ENCODE measurements around the gene LTN1. TPM values are rescaled to one million over a fixed set of nuclear protein-coding genes. Genes with fewer than 3 reads are reported as not detected.
"Not testable (repeated sequence)": the region's sequence is repeated elsewhere in the genome, so short reads cannot be mapped to it uniquely, and the experiment has no call there.

LTN1 gene, protein sequence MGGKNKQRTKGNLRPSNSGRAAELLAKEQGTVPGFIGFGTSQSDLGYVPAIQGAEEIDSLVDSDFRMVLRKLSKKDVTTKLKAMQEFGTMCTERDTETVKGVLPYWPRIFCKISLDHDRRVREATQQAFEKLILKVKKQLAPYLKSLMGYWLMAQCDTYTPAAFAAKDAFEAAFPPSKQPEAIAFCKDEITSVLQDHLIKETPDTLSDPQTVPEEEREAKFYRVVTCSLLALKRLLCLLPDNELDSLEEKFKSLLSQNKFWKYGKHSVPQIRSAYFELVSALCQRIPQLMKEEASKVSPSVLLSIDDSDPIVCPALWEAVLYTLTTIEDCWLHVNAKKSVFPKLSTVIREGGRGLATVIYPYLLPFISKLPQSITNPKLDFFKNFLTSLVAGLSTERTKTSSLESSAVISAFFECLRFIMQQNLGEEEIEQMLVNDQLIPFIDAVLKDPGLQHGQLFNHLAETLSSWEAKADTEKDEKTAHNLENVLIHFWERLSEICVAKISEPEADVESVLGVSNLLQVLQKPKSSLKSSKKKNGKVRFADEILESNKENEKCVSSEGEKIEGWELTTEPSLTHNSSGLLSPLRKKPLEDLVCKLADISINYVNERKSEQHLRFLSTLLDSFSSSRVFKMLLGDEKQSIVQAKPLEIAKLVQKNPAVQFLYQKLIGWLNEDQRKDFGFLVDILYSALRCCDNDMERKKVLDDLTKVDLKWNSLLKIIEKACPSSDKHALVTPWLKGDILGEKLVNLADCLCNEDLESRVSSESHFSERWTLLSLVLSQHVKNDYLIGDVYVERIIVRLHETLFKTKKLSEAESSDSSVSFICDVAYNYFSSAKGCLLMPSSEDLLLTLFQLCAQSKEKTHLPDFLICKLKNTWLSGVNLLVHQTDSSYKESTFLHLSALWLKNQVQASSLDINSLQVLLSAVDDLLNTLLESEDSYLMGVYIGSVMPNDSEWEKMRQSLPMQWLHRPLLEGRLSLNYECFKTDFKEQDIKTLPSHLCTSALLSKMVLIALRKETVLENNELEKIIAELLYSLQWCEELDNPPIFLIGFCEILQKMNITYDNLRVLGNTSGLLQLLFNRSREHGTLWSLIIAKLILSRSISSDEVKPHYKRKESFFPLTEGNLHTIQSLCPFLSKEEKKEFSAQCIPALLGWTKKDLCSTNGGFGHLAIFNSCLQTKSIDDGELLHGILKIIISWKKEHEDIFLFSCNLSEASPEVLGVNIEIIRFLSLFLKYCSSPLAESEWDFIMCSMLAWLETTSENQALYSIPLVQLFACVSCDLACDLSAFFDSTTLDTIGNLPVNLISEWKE (N-terminal part only)
- 18.6 TPM for polyA plus RNA-seq (ENCODE audit: insufficient read length)

DNA sequence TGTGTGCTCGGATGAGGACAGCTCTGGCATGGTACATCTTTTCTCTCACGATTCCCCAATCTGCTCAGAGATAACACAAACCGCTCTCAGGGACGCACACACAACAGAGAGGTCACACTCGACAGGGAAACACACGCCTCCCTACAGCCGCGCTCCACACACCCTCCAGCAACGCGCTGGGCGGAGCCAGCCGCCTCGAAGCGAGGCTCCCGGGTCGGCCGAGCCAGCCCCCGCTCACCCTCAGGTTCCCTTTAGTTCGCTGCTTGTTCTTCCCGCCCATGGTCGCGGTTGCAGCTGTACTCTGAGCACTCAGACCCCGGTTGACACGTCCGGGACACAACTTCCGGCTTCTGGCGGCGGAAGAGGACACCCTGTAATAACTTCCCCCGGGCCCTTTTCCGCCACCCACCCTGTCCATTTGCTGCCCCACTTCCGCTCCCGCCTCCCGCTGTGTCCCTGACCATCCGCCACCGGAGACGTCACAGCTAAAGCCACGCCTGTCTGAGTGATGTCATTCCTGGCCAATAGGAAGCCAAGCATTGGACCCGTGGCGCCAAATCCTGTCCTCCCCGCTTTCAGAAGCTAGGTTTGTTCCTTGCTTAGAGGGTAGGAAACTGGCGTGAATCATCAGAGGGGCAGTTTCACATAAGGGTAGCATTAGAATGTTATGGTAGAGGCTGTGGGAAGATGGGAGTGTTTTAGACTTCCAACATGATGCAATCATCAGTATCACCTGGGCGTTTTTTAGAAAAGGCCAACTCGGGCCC is at the start of gene LTN1:
TSS of gene LTN1 (minus strand) at position 352 of the 767 bp plus-strand sequence. CDS start at position 280, 72 bp downstream.
- DNase-seq: peak; percentile 99

DNA sequence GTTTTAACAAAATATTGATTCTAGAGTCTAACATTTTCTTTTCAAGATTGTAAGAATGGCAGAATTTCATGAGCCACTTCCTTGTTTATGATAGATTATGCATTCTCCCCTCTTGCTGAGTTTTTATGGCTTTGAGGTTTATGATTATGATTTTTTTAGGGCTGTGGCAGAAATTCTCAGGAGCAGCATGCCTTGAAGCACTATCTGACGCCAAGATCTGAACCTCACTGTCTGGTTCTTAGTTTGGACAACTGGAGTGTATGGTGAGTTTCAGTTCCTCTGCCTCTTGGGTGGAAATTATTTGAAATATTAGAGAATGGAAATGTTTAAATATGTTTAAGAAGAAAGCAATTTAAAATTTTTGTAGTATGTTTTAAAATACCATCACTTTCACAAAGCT is 42.0 kb upstream of the LTN1 start:
- no peak for DNase-seq

DNA sequence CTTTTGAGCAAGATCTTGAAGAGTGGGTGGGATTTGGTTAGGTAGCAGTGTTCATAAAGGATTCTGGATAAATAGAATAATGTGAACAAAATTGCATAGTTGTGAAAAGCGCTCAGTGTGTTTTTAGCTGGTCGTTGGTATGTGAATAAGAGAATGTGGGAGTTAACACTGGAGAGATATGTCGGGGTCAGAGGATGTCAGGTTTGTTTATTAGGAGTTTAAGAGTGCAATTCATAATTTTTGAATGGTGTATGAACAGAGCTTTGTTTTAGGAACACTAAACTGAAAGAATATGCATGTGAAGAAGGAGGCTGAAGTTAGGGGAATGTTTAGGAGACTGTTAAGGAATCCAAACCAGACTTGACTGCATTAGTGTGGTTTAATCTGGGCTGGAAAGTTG is 41.2 kb upstream of the LTN1 start:
- no peak for DNase-seq

DNA sequence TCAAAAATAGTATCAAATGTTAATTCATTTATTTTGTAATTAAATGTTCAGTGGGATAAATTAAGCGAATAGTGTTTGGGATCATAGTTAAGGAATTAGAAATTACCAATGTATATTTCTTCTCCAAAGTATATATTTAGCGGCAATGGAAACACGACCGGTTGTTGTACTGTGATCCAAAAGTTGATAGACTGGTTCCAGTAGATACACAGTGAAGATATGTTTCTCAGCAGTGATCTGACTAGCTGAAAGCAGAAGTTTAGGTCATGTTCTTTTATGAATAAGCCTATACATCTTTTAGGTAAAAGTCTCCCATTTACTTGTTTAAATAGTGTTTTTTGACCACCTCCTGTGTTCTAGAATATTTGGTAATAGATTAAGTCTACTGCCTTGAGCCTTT is 40.6 kb upstream of the LTN1 start:
- no peak for DNase-seq

DNA sequence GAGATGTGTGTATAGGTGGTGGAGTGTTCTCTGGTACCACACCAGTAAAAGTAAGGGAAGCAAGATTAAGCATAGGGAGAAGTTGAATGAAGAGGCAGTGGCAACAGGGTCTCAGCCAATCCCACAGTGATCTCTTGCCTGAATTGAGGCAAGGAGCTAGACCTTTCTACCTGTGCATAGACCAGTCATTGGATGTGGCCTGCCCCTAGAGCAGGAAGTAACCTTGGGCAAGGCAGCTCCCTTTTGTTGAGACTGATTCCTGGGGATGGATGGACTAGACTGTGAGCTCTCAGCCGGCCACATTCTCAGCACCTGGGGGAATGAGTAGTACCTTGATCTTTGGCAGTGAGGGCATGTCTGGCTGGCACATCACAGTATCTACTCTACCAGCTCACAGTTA is 38.2 kb upstream of the LTN1 start:
- no peak for DNase-seq

DNA sequence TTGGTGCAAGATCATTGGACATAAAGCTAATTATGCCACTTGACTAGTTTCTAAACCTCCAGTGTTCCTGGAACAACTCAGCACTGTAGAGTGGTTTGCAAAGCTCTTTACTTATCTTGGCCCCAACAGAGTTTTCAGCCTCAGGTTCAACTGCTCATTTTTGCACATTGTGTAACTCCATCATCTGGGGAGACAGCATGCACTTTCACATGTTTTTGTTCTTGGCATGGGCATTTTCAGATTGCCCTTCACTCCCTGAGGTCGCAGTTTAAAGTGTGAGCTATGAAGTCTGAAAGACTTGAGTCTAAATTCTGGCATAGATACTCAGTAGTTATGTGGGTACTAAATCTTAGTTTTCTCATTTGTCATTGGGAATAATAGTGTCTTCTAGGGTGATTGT is 36.8 kb upstream of the LTN1 start:
- no peak for DNase-seq

DNA sequence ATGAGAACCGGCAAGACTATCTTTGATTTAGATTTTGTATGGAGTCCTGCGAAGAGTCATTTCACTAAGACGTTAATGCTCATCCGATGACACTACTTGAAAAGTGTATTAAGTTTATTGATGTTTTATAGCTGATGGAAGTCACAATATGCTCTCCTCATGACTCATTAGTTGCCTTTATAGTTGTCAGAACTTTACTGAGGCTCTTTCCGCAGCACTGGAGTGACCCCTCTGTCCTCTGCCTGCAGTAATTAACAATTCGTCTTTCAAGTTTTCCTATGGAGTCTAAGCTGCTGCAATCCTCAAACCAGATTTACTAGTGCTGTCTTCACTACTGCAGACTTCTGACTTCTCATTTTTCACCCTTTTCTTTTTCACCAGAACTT is 32.6 kb upstream of the LTN1 start:
- no peak for DNase-seq

DNA sequence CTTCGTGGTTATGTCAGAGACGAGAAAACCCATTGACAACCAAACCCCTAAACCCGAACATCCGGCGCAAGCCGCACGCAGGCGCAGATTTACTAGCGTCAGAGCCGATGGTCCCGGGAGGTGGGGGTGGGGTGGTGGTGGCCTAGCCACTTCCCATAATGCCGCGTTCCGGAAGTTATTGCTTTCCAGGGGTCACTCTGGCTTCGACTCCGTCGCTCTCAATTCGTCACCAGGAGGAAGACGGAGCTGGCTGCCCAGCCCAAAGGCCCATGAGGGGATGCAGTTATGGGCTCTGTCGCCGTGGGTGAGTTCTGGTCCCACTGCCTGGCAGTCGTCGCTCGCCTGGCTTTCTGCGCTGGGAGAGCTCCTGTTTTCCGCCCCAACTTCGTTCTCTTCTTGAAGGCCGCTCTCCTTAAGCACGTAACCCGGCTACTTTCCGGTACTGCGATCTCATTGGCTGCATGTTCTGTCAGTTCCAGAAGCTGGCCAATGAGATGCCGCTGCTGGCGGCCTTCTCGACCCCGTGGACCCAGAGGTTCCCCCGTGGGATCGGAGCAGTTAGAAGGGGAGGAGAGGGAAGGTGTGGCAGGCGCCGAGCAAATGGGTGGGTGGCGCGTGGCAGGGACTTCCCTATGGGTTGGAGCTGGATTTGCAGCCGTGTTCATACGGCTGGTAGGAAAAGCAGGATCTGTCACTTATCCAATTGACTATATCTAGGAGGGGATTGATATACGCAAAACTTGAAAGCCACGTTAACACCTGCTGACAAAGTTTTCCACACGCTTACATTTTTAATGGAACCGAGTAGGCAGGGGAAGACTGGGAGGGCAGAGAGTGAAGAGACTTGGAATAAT is 32.0 kb upstream of the LTN1 start, which contains the start of gene USP16:
TSS of gene USP16 (plus strand) at position 195 of the 854 bp plus-strand sequence. CDS start 3,246 bp downstream, outside the sequence.
- DNase-seq: peak; percentile 99

DNA sequence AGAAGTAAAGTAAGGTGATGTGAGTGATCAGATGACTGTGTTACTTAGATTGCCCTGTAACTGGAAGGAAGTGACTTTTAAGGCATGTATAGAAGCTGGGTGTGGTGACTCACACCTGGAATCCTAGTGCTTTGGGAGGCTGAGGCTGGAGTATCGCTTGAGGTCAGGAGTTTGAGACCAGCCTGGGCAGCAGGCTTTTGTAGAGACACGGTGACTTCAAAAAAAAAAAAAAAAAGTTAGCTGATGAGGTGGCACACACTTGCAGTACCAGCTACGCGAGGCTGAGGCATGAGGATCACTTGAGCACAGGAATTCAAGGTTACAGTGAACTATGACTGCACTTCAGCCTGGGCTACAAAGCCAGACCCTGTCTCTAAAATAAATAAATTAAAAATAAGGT is 29.5 kb upstream of the LTN1 start:
- DNase-seq: no peak

DNA sequence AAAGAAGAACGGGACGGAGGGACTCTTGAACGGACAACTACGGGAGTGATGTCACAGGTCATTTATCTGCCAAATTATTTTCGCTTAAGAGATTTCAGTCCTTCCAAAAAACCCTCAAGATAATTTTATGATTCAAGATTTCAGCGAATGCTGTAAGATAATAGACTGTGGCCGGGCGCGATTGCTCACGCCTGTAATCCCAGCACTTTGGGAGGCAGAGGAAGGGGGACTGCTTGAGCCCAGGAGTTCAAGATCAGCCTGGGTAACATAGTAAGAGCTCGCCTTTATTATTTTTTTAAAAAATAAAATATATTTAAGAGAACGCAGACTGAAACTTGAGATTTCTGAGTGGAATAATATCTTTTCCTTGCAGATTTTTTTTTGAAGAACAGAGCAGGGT is 25.9 kb upstream of the LTN1 start:
- no peak for DNase-seq

DNA sequence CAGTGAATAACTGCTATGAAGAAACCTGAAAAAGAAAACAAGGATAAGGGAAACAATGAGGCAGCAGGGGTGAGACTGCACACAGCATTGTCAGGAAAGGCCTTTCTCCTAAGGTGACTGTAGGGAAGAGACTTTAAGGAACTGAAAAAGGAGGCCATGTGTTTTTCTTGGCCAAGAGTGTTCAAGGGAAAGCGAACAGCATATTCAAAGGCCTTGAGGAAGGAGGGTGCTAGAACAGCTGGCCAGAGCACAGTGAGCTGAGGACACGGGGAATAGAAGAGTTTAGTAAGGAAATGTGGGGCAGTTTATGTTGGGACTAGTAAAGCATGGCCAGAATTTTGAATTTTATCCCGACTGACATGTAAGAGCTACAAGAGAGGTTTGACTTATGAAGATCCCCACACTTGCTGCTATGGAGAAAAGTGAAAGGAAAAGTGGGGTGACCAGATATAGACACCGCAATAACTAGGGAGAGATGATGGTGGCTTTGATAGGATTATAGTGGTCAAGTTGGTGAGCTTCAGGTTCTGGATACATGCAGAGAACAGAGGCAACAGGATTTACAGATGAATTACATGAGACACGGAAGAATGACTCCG is 25.1 kb upstream of the LTN1 start:
- DNase-seq: no peak

DNA sequence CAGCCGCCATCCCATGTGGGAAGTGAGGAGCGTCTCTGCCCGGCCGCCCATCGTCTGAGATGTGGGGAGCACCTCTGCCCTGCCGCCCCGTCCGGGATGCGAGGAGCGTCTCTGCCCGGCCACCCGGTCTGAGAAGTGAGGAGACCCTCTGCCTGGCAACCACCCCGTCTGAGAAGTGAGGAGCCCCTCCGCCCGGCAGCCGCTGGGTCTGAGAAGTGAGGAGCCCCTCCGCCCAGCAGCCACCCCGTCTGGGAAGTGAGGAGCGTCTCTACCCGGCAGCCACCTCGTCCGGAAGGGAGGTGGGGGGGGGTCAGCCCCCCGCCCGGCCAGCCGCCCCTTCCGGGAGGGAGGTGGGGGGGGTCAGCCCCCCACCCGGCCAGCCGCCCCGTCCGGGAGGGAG is 18.6 kb upstream of the LTN1 start:
- not testable (repeated sequence) for DNase-seq

DNA sequence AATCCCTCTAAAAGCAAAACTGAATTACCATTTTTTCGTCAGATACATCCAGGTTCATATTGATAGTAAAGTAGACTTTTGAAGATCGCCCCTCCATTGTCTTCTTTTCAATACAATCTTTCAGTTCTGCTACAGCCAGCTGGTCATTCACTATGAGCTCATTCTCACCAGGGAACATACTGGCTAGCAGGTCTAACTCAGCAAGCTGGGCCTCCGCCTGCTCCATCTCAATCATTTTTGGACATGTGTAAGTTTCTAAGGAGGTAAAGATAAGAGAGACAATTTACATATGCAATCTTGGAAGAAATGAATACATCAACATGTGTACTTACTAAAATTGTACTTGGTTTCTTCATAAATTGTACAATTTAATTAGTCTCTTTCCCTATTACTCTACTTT is 15.7 kb upstream of the LTN1 start:
- DNase-seq: no peak

DNA sequence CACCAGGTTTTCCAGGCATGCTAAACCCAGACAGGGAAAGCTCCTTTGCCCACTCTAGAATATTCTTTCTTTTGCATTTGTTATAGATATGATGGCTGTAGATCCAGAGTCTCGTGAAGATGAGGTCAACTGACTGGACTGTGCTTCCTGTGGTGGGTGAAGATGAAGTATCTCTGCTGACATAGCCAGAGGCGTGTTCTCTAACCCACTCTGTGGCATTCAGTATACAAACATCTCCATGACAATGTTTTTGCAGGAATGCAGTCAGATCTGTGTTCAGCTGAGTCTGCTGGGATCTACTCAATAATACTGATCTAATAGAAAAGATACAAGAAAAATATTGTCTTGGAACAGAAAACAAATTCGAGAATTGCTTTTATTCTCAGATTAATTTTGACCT is 15.1 kb upstream of the LTN1 start:
- DNase-seq: no peak

DNA sequence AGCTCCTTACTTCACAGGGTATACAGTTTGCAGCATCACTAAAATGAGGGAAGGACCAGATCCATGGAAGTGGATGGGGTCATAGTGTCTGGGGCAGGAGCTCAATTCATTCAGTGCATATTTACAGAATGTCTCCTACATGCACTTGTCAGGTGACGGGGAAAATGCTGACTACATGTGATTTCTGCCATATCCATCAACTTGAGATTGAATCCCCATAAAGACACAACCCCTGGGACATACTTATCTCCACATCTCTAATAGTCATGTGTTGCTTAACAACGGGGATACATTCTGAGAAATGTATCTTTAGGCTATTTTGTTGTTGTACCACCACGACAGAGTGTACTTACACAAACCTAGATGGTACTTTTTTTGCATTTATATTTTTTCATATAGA is 14.5 kb upstream of the LTN1 start:
- no peak for DNase-seq

DNA sequence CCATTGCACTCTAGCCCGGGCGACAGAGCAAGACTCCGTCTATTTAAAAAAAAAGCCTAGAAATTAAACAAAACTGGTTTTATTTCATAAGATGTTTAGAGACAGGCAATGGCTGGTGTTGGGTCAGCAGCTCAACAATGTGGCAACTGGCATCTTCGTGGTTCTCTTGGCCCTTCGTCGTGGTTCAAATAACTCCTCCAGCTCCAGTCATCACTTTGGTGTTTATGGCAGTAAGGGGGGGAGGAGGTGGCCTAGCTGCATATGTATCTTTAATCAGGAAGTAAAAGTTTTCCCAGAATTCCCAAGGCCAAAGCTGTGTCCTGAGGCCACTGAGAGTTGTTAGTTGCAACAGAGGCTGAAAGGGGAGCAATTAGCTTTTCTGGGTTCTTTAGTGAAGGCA is 13.0 kb upstream of the LTN1 start:
- no peak for DNase-seq

DNA sequence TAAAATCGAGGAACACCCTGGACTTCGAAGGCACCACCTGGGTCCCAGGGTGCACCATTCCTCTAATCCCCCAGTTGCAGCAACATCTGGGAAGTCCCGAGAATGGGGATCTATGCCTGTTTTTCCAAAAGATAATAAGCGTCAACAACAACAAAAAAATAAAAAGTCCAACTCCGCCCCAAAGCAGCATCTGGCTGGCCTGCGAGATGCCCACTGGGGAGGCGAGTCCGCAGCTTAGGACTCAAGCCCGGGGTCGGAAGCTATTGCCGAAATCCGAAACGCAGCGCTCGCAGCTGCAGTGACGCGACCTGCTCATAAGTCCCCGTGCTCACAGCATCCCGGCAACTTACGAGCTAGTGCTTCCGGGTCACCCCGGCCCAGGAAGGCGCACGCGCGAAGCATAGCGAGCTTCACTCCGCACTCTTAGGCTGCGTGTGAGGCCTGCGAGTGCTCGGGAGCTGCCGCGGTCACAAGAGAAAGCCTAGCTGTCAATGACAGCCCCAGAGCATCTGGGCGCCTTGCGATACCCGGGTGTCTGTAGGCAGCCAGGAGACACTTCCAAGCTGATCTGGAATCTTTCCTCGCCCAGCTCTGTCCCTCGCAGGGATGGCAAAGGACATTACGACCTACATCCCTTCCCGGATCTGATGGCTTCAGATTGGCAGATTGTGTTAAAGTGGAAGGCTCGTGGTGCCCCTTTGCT is 9.9 kb upstream of the LTN1 start:
- peak; percentile 97 for DNase-seq

DNA sequence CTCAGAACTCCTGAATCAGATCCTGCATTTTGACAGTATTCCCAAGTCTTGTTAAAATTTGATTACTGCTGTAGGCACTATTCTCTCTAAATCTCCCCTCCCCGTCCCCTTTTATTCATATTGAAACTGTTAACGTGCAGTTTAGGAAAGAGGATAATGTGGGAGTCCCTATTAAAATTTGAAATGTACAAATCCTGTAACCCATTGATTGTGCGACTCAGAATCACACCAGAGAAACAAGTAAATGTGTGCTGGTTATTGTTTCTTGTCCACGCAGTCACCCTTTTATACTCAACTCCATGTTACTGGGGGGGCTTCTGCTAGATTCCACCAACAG is 584 bp upstream of the LTN1 start:
- no peak for DNase-seq

DNA sequence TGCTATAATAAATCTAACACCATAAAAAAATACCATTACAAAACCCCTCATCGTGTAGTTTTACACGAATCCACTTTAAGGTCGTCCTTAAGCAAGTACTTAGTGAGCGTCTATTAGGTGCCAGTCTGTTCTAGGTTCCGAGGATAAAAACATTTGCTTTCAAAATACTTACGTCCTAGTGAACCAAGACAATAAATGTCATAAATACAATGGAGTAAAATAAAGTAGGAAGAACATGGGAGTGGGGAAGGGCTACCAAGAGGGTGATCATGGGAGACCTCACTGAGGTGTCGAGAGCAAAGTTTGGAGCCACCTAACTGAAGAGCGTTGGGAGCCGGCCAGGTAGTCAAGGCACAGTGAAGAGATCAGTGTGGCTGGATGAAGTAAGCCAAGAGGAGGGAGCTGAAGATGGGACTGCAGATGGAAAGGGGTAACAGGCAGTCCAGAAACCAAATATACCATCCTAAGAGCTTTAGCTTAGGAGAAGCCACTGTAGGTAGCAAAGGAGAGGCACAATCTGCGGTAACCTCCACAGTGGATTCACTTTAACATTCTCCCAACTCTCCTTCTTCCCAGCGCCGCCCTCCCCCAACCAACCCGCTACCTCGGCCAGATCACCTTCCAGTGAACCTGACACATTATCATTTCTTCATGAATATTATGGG is 684 bp downstream of the LTN1 start:
- no peak for DNase-seq

Data from hindlimb muscle (tissue), 1 donor.